SH-SY5Y (cell line): ENCODE measurements around the gene WDR13.

Source experiments
- GATA2 ChIP-seq: IDR thresholded peaks from 2 replicates; pipeline ENCODE4 v1.6.1; 2011; ENCODE audit warnings: mild to moderate bottlenecking, low read depth, low read length
- GATA3 ChIP-seq: IDR thresholded peaks from 2 replicates; pipeline ENCODE4 v1.6.1; 2011; ENCODE audit warnings: low read depth, mild to moderate bottlenecking, low read length, moderate library complexity

- no peak for TF ChIP-seq GATA2
- TF ChIP-seq GATA3 = no peak
Observed at GRCh38 chrX:48604701-48605100, 7.4 kb downstream of the WDR13 start.
